ENCODE measurements around the gene CD300A.

Gene CD300A
- 1.7 to 12.3 (median 8.9) reads per million in 3 experiments for total RNA-seq

- no peak for DNase-seq
These were observed at the start of gene CD300A for GRCh38 chr17:74466111-74466827. Gene CD300A (plus strand): TSS chr17:74466634. CDS start chr17:74466704, 70 bp downstream.

GRCh38 chr17:74417178-74418045, 49.0 kb upstream of the CD300A start:
- no peak for DNase-seq

GRCh38 chr17:74419928-74420411, 46.5 kb upstream of the CD300A start:
- no peak for DNase-seq

- no peak for DNase-seq
These were observed 42.3 kb upstream of the CD300A start for GRCh38 chr17:74424117-74424516.

- DNase-seq, result no peak
These were observed 41.8 kb upstream of the CD300A start for GRCh38 chr17:74424657-74425056.

GRCh38 chr17:74426551-74427047, 39.8 kb upstream of the CD300A start:
- no peak for DNase-seq

GRCh38 chr17:74427048-74427762, 39.2 kb upstream of the CD300A start:
- DNase-seq, result no peak

GRCh38 chr17:74427763-74428153, 38.7 kb upstream of the CD300A start:
- no peak for DNase-seq

- DNase-seq, result no peak
These were observed 36.6 kb upstream of the CD300A start for GRCh38 chr17:74429604-74430384.

- DNase-seq, result no peak
These were observed 36.1 kb upstream of the CD300A start for GRCh38 chr17:74430385-74430705.

GRCh38 chr17:74430706-74431567, 35.5 kb upstream of the CD300A start:
- no peak for DNase-seq

- DNase-seq, result peak; percentile 23
These were observed 34.6 kb upstream of the CD300A start, which contains the start of gene GPRC5C for GRCh38 chr17:74431568-74432423. Gene GPRC5C (plus strand): TSS chr17:74432088. CDS start chr17:74439777, 7,689 bp downstream.

GRCh38 chr17:74432424-74432690, 34.1 kb upstream of the CD300A start:
- no peak for DNase-seq

- no peak for DNase-seq
These were observed 33.6 kb upstream of the CD300A start for GRCh38 chr17:74432766-74433391.

GRCh38 chr17:74433421-74434121, 32.9 kb upstream of the CD300A start:
- no peak for DNase-seq

- DNase-seq, result no peak
These were observed 30.6 kb upstream of the CD300A start for GRCh38 chr17:74435775-74436359.

GRCh38 chr17:74437702-74438101, 28.7 kb upstream of the CD300A start:
- no peak for DNase-seq

- no peak for DNase-seq
These were observed 26.5 kb upstream of the CD300A start for GRCh38 chr17:74439691-74440567.
